Inflammatory macrophage treated with lipopolysaccharide for 1 hour (primary cell): ENCODE results near the gene SSR2.

Source experiments
- DNase-seq, 2 donors: peaks; one replicate each; pipeline ENCODE4 v3.0.0-alpha.2; 2020 to 2022

Gene SSR2

DNA sequence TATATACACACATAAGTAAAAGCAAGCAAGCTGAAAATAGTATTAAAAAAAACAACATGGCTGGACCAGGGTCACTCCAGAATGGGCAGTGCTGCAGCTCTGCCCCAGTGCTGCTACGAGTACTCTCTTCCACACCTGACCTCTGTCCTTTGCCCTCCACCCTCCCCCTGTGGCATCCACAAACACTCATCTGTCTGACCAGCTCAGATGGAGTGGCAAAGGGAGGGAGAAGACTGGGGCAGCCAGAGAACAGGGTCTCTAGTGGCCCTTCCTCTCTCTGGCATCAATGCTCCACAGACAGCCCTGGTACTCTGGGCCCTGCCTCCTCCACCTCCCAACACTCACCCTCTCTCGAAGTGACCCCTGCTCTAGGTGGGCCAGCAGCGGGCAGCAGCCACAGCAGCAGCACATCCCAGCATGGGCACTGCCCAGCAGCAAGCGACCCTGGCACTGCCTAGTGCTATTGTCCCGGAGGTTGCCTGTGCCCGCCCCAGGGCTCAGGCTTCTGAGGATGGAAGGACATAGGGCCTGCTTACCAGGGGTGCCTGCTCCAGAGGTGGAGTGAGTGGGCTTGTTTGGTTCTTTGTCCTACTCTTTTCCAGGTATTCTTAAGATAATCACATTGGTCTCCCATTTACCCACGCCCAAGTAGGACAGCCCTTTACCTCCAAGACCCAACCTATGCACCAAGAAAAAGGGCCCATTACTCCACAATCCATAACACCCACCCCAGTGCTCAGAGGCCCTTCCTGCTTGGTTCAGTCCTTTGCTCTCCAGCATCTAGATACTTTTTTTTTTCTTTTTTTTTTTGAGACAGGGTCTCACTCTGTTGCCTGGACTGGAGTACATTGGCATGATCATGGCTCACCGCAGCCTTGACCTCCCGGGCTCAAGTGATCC is 48.6 kb downstream of the SSR2 start:
- no peak for DNase-seq

GRCh38 chr1:155970531-155971167 is 50.1 kb downstream of the SSR2 start:
- peak; percentile 93 to 94 for DNase-seq

DNA sequence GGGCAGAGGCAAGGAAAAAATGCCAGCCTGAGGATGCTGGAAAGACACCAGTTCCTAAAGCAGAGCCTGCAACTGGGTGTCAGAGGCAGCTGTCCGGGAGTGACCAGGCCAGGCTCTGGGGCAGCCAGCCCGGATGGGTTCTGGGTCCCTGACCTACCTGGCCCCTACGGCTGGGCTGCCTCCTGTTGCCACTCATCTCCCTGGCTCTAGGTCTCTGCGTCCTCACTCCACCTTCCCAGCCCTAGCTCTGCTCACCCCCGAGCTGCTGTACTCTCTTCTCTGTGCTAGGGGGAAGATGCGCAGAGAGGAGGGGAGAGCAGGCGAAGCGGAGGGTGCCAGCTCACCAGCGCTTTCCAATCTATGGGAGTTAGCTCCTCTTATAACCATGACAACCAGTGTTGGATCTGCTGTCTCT is 51.4 kb downstream of the SSR2 start:
- DNase-seq: no peak

DNA sequence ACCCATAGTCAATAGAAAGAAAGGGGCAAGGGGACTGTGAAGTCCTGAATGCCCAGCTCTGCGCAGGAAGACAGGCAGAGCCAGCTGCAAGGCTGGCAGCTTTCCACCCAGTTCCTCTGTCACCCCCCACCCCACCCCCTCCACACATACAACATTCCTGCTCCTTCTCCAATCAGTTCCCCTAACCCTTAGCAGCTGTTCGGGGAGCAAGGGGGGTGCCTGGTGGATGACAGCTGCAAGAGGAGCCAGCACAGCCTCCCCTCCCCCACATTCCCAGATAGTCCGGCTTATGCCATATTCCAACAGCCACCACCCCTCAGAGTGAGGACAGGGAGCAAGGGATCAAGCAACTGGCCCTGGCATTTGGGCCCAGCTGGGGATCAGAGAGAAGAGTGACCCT is 52.1 kb downstream of the SSR2 start:
- DNase-seq: no peak

DNA sequence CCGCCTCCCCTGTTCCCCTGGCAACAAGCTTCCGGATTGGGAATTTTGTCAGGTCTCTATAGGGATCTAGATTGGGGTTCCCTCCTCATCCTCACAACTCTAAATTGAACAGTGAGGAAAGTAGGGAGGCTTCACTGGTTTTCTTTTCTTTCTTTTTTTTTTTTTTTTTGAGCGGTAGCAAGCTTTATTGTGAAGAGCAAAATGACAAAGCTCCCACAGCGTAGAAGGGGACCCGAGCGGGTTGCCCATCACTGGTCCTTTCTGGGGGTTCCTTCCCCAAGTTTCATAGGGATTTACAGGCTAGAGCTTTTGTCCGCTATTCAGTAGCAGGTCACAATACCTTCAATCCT is 52.7 kb downstream of the SSR2 start:
- no peak for DNase-seq

DNA sequence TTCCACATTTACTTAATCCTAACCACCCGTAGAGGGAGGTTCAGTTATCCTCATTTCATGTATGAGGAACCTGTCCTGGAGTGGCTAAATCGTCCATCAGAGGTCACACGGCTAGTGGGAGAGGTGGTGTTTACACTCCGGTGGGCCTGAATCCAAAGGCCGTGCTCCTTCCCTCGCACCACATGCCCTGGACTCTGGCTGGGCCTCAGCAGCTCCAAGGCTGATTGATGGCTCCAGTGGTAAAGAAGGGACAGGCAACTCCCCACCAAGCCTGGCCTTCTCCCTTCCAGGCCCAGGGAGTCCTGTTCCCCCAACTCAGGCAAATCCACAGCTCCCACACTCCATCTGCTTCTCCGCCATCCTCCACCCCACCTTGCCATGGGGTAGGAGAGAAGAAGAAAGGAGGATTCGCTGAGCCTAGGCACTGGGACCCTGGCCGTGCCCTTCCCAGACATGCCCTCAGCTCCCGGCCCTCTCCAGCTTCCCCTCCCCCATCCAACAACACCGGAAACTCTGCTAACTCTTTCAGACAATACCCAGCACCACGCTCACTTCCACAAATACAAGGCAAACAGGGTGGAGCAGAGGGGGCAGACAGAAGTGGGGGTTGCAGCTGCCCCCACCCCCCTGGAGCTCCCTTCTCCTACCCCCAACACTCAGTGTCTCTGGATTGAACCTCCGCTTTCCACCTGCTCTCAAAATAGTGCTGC is 53.3 kb downstream of the SSR2 start:
- DNase-seq: peak; percentile 45 to 72

DNA sequence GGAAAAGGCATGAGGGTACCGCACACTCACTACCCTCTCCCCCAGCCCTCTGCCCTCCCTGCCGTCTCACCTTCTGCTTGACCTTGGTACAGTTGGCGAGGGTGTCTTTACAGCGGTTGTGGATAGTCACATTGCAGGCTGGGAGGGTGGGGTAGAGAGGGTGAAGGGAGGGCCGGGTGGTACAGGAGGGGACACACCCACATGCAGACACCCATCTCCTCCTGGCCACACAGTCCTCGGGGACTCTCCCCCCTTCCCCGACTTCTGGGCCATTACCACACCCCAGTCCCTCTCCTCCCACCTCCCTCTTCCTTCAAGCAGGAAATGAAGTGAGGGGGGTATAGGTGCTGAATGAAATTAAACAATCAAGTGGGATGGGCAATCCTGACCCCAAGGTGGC is 54.0 kb downstream of the SSR2 start:
- no peak for DNase-seq

- DNase-seq: no peak
Observed at GRCh38 chr1:155966135-155966534, 54.6 kb downstream of the SSR2 start.

DNA sequence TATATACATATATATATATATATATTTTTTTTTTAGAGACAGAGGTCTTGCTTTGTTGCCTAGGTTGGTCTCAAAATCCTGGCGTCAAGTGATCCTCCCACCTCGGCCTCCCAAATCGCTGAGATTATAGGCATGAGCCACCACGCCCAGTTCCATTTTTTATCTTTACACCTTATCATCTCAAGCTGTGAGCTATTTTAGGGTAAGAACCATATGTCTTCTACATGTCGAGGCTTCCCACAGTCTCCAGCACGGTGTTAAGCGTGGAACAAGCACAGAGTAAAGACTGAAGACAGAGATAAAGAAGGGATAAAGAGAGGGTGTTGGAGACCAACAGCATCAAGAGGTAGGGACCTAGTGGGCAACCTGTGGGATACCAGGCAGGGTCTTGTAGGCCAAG is 56.6 kb downstream of the SSR2 start:
- no peak for DNase-seq

GRCh38 chr1:155962599-155963211 is 58.0 kb downstream of the SSR2 start:
- DNase-seq: no peak

DNA sequence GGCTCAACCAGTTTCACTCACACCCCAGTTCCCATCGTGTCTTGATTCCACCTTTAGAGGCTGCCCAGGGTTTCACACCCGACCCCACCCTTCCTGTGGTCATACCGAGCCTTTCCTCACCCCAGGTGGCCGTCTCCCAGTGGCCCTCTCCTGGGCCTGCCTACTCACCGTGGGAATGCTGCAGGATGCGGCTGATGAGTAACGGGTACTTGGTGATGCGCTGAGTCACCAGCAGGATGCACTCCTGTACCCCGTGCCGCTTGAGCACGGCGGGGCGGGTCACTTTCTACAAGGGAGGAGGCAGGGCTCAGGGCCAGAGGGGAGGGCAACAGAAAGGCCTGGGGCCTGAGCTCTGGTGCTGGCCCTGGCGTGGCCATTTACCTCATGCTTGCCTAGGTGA is 58.8 kb downstream of the SSR2 start:
- peak in 1 of 2 donors; percentile 61 for DNase-seq

DNA sequence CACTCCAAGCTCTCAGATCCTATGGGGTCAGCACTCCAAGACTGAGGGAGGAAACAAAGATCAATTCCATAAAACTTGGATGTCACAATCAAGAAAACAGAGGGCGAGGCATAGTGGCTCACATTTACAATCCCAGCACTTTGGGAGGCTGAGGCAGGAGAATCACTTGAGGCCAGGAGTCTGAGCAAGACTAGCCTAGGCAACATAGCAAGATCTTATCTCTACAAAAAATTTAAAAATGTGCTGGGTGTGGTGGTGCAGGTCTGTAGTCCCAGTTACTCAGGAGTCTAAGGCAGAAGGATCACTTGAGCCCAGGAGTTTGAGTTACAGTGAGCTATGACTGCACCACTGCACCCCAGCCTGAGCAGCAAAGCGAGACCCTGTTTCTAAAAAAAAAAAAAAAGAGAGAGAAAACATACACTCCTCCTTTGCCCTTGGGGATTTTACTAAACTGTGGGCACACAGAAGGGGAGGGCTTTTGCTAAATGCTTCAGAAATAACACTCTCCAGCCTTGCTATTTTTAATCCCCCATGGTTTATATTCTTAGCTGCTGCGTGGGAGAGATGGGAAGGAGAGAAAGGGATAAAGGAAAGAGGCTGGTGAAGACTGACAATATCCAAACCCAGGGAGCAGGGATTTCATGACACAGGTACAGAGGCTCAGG is 60.5 kb downstream of the SSR2 start:
- DNase-seq: no peak
